Prostate gland (tissue), 2 donors: Measurements from ENCODE around the gene CACNA2D4. TPM values are rescaled to one million over a fixed set of nuclear protein-coding genes. Genes with fewer than 3 reads are reported as not detected.

Experiments used
- DNase-seq: peaks from one replicate; pipeline ENCODE4 v3.0.0-alpha.2; 2019; ENCODE audit warnings: low spot score
- H3K27ac ChIP-seq, 2 donors: fragments of 200-600 bp; sonication (generic); 2 replicates each; pipeline ENCODE4 v1.5.1; 2017 to 2019
- H3K27me3 ChIP-seq: fragments of 200-600 bp; sonication (generic); replicated peaks from 2 replicates; pipeline ENCODE4 v1.5.1; 2019; ENCODE audit not compliant: insufficient read depth
- H3K36me3 ChIP-seq, 2 donors: fragments of 200-600 bp; sonication (generic); 1 replicate in 1 of 2; 2 replicates in 1 of 2; pipeline versions ENCODE4 v1.5.1 to v1.8.1; 2017 to 2019
- H3K4me1 ChIP-seq: fragments of 200-600 bp; sonication (generic); replicated peaks from 2 replicates; pipeline ENCODE4 v1.5.1; 2019
- H3K4me3 ChIP-seq, 2 donors: fragments of 200-600 bp; sonication (generic); 2 replicates each; pipeline ENCODE4 v1.5.1; 2017 to 2019
- H3K9me3 ChIP-seq: fragments of 200-600 bp; sonication (generic); 2 replicates; pipeline ENCODE4 v1.5.1; 2017
- CTCF ChIP-seq, 4 experiments: fragments of 200-600 bp in 2 of 4; fragments of 450-650 bp in 2 of 4; sonication (generic) in 2 of 4; IDR thresholded peaks; 1 replicate in 3 of 4; 2 replicates in 1 of 4; pipeline ENCODE4 v1.5.1; 2016 to 2019; ENCODE audit warnings: antibody characterized with exemption in 4 of 4, mild to moderate bottlenecking in 2 of 4, moderate library complexity in 2 of 4
- POLR2A ChIP-seq: fragments of 450-650 bp; IDR thresholded peaks from one replicate; pipeline ENCODE4 v1.6.1; 2016; ENCODE audit warnings: antibody characterized with exemption, mild to moderate bottlenecking
- POLR2AphosphoS5 ChIP-seq: sonication (generic); formaldehyde crosslinking; IDR thresholded peaks from one replicate; pipeline ENCODE4 v1.6.1; 2017; ENCODE audit warnings: antibody characterized with exemption
- WGBS: methylation state at CpG from one replicate; pipeline ENCODE4 v1.1.5; 2018; 5-methylcytosine and 5-hydroxymethylcytosine counted together
- intact Hi-C: fragments of 100-400 bp; cut with DNase I; formaldehyde crosslinking; loops from one replicate; pipeline ENCODE4 v1.14.2; 2022
- total RNA-seq, 2 donors: library from RNA; depleted of rRNA; stranded (reverse); fragments of >200 nt; gene quantifications; one replicate each; pipeline ENCODE4 v1.1.0, GENCODE V29; 2016

CACNA2D4 gene
- total RNA-seq, 2 donors from 2014 or later, result 1.4 to 9.4 TPM

GRCh38 chr12:1815814-1816729, 102.4 kb downstream of the CACNA2D4 start:
- no peak overlapping the region for H3K4me3 ChIP-seq
- H3K36me3 ChIP-seq, result no peaks in the 10 kb centered on the region
- 53% methylated on average over 21 of the region's 21 CpGs for WGBS
- H3K27ac ChIP-seq, result no peak overlapping the region
- no peak for TF ChIP-seq POLR2A
- TF ChIP-seq CTCF (IDR thresholded peaks at IDR 0.05), result no peak
- no peak for TF ChIP-seq POLR2AphosphoS5
- no peak for DNase-seq
- no peaks in the 10 kb centered on the region for H3K4me1 ChIP-seq
- intact Hi-C loops, result no loop called here
- no peaks in the 10 kb centered on the region for H3K9me3 ChIP-seq
- peaks cover 8% of the 10 kb centered on the region for H3K27me3 ChIP-seq

- TF ChIP-seq POLR2AphosphoS5 (no peak), POLR2A (no peak), CTCF (IDR thresholded peaks at IDR 0.05) (no peak)
- 90% methylated on average over 3 of the region's 3 CpGs for WGBS
- Histone ChIP-seq H3K27ac (no peak overlapping the region), H3K27me3 (peaks cover 4% of the 10 kb centered on the region), H3K9me3 (no peaks in the 10 kb centered on the region), H3K4me1 (no peaks in the 10 kb centered on the region), H3K36me3 (no peaks in the 10 kb centered on the region), H3K4me3 (no peak overlapping the region)
- intact Hi-C loops, result no loop called here
- no peak for DNase-seq
These were observed 103.3 kb downstream of the CACNA2D4 start for GRCh38 chr12:1815108-1815507.

GRCh38 chr12:1814266-1814665, 104.2 kb downstream of the CACNA2D4 start:
- H3K27me3 ChIP-seq, result peaks cover 4% of the 10 kb centered on the region
- no peak for DNase-seq
- H3K27ac ChIP-seq, result no peak overlapping the region
- 42% methylated on average over 8 of the region's 8 CpGs for WGBS
- no peaks in the 10 kb centered on the region for H3K9me3 ChIP-seq
- no peak overlapping the region for H3K4me3 ChIP-seq
- TF ChIP-seq POLR2AphosphoS5 (no peak), CTCF (IDR thresholded peaks at IDR 0.05) (no peak), POLR2A (no peak)
- H3K4me1 ChIP-seq, result no peaks in the 10 kb centered on the region
- intact Hi-C loops, result no loop called here
- no peaks in the 10 kb centered on the region for H3K36me3 ChIP-seq

- Histone ChIP-seq H3K36me3 (no peaks in the 10 kb centered on the region), H3K27ac (no peak overlapping the region), H3K4me1 (no peaks in the 10 kb centered on the region), H3K27me3 (peaks cover 4% of the 10 kb centered on the region), H3K4me3 (no peak overlapping the region), H3K9me3 (no peaks in the 10 kb centered on the region)
- 91% methylated on average over 17 of the region's 17 CpGs for WGBS
- intact Hi-C loops, result no loop called here
- TF ChIP-seq POLR2AphosphoS5 (no peak), CTCF (IDR thresholded peaks at IDR 0.05) (no peak), POLR2A (no peak)
- DNase-seq, result no peak
These were observed 105.7 kb downstream of the CACNA2D4 start for GRCh38 chr12:1812650-1813302.
